Bronchial epithelial cell (primary cell): ENCODE measurements around the gene SHTN1. TPM values are rescaled to one million over a fixed set of nuclear protein-coding genes. Genes with fewer than 3 reads are reported as not detected.

Experiments used
- DNase-seq: peaks from one replicate; pipeline ENCODE4 v3.0.0-alpha.2; 2010; ENCODE audit warnings: low read depth
- FAIRE-seq: peaks from 2 replicates; lab custom pipeline; 2011; peaks lifted over from hg19 to GRCh38; lab: Jason Lieb, UNC
- H3K27me3 ChIP-seq: 2 replicates; pipeline ENCODE4 v1.5.1; 2011; ENCODE audit warnings: low read length; ENCODE audit not compliant: control insufficient read depth, insufficient read depth
- H3K36me3 ChIP-seq: 2 replicates; pipeline ENCODE4 v1.5.1; 2011; ENCODE audit warnings: low read length; ENCODE audit not compliant: control insufficient read depth, insufficient read depth
- H3K4me3 ChIP-seq: 2 replicates; pipeline ENCODE4 v1.5.1; 2011; ENCODE audit warnings: mild to moderate bottlenecking, low read depth, low read length, control low read depth
- total RNA-seq: library from RNA; depleted of rRNA; stranded (reverse); fragments of >200 nt; gene quantifications from 2 replicates; pipeline ENCODE4 v1.2.1, GENCODE V29; 2014
- TF ChIP-seq, protein P1 (sequence below): IDR thresholded peaks from 2 replicates; pipeline ENCODE4 v1.5.1; 2011; ENCODE audit warnings: mild to moderate bottlenecking, moderate library complexity, low read length, control low read depth, inconsistent platforms; ENCODE audit not compliant: insufficient read depth, severe bottlenecking

Gene SHTN1
- total RNA-seq, 1 donor from 2014 or later: 2.1 TPM

DNA sequence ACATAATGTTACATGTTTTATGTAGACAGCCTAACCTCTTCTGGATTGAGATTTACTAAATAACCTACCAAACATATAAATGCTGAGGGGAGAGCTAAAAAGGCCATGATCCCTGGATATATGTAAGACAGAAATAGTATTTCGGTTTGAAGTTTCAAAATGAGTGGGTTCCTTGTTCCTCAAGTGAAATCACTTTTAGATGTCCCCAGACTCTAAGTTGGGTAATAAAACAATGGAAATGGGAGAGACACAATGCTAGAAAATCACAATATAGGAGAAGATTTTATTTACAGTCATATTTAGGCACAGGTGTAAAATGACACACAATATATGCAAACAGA, 56.5 kb downstream of the SHTN1 start:
- TF ChIP-seq, protein P1, sequence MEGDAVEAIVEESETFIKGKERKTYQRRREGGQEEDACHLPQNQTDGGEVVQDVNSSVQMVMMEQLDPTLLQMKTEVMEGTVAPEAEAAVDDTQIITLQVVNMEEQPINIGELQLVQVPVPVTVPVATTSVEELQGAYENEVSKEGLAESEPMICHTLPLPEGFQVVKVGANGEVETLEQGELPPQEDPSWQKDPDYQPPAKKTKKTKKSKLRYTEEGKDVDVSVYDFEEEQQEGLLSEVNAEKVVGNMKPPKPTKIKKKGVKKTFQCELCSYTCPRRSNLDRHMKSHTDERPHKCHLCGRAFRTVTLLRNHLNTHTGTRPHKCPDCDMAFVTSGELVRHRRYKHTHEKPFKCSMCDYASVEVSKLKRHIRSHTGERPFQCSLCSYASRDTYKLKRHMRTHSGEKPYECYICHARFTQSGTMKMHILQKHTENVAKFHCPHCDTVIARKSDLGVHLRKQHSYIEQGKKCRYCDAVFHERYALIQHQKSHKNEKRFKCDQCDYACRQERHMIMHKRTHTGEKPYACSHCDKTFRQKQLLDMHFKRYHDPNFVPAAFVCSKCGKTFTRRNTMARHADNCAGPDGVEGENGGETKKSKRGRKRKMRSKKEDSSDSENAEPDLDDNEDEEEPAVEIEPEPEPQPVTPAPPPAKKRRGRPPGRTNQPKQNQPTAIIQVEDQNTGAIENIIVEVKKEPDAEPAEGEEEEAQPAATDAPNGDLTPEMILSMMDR: no peak
- DNase-seq: no peak
- FAIRE-seq: no peak
- no peaks in the 10 kb centered on the region for H3K27me3 ChIP-seq
- no peak overlapping the region for H3K4me3 ChIP-seq
- peaks cover 1% of the 10 kb centered on the region for H3K36me3 ChIP-seq

DNA sequence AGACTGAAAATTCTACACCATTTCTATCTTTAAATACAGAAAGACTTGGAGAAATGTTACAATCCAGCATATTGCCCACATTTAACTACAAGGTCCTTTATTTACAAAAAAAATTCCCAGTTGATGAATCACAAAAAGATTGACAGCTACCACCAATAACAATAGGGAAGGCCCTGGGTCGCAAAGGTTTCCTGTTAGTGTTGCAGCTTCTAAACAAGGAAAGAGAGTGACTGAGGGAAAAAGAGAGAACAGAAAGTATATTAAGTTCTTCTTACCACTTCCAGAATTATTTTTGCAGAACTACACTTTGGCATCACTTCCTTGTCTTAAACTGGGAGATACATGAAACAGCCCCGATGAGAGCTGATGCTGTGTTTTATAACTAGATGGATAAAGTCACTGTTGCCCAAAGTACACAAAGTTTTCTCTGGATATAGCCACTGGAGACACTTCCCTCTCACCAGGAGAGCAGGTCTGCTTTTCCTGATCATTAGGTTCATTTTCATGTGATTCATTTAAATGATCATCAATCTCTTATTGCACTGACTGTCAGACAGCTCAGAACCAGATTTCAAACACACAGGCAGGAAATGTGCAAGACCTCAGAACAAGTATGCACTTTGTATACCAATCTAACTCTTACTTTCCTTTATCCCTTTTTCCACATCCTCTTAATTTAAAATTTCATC, 57.0 kb downstream of the SHTN1 start:
- Histone ChIP-seq H3K4me3 (no peak overlapping the region), H3K36me3 (peaks cover 2% of the 10 kb centered on the region), H3K27me3 (no peaks in the 10 kb centered on the region)
- FAIRE-seq: no peak
- DNase-seq: peak; percentile 65
- TF ChIP-seq, protein P1: no peak

DNA sequence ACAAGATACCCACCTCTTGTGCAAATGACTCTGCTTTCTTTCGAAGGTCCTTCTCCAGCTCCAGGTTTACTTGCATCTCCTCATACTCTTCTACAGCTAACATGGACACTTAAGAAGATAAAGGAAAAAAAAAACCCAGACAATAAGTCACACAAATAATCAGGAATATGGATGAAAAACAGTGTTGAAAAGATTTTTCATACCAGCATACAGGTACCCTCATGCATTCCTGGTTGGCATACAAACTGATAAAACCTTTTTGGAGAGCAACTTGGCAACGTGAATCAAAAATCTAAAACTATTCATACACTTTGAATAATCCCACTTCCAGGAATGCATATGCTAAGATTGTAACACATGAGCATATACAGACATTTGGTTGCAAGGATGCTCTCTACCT, 60.1 kb downstream of the SHTN1 start:
- no peak overlapping the region for H3K4me3 ChIP-seq
- no peaks in the 10 kb centered on the region for H3K27me3 ChIP-seq
- TF ChIP-seq, protein P1: no peak
- H3K36me3 ChIP-seq: peaks cover 2% of the 10 kb centered on the region
- FAIRE-seq (no peak), DNase-seq (no peak)

DNA sequence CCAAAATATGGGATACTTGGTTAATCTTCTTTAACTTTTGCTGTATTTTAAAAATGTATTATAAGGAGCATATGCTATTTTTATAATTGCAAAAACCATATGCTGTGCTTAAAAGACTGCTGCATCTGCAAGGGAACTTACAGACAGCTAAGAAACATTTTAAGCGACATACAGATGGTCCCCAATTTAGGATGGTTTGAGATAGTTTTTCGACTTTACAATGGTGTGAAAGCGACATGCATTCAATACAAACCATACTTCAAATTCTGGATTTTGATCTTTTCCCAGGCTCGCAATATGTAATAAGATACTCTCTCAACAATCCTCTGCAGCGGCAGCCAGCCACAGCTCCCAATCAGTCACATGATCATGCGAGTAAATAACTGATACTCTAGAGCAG, 73.2 kb downstream of the SHTN1 start:
- FAIRE-seq: no peak
- Histone ChIP-seq H3K27me3 (no peaks in the 10 kb centered on the region), H3K4me3 (no peak overlapping the region), H3K36me3 (peaks cover 1% of the 10 kb centered on the region)
- DNase-seq: no peak
- TF ChIP-seq, protein P1: no peak

DNA sequence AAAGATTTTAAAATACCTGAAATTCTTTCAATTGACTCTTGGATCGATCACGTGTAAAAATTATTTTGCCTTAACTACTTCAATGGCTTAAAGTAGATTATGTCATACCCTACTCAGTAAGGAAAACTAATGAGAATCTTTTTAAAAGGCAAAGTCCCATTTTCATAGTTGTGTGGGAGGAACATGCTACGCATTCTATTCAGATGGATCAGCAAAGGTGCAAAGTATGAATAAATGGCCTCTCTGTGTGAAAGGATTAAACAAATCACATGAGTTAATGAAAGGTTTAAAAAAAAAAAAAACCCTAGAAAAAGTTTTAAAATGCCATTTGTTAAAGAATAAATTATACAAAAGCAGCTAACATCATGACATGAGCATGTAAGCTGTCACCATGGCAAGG, 78.6 kb downstream of the SHTN1 start:
- no peak for FAIRE-seq

DNA sequence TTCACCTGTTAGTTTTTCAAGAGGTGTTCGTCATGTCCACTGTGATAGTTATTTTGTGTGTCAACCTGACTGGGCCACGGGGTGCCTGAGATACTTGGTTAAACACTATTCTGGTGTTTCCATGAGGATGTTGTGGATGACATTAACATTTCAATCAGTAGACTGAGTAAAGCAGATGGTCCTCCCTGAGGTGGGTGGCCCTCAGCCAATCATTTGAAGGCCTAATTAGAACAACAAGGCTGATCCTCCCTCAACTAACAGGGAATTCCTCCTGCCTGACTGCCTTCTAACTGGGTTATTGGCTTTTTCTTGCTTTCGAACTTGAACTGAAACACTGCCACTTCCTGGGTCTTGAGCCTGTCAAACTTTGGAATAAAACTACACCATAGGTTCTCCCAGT, 79.9 kb downstream of the SHTN1 start:
- no peak for FAIRE-seq
- no peak for DNase-seq
- H3K4me3 ChIP-seq: no peak overlapping the region
- H3K36me3 ChIP-seq: peaks cover 2% of the 10 kb centered on the region
- TF ChIP-seq, protein P1: no peak
- no peaks in the 10 kb centered on the region for H3K27me3 ChIP-seq

More for the DNA sequence above, 78.6 kb downstream of the SHTN1 start:
- Histone ChIP-seq H3K27me3 (no peaks in the 10 kb centered on the region), H3K36me3 (peaks cover 1% of the 10 kb centered on the region), H3K4me3 (no peak overlapping the region)
- TF ChIP-seq, protein P1: no peak
- no peak for DNase-seq
